CD14-positive monocyte (primary cell): ENCODE measurements around the gene GOLIM4. TPM values are rescaled to one million over a fixed set of nuclear protein-coding genes. Genes with fewer than 3 reads are reported as not detected.

Experiments used
- DNase-seq, 3 donors: peaks; one replicate each; pipeline ENCODE4 v3.0.0-alpha.2; 2011 to 2022
- H2AFZ ChIP-seq: 2 replicates; pipeline ENCODE4 v1.6.0; 2012; ENCODE audit warnings: mild to moderate bottlenecking, low read depth, low read length, inconsistent platforms; ENCODE audit not compliant: insufficient read depth, poor library complexity, severe bottlenecking
- H3K27ac ChIP-seq, 2 donors: 1 replicate in 1 of 2; 2 replicates in 1 of 2; pipeline ENCODE4 v1.5.1; 2012 to 2013; ENCODE audit warnings: low read length in 2 of 2, control low read depth in 1 of 2, inconsistent platforms in 1 of 2, low read depth in 1 of 2, mild to moderate bottlenecking in 1 of 2
- H3K27me3 ChIP-seq, 2 donors: one replicate each; pipeline versions ENCODE4 v1.6.0 to v1.6.1; 2011 to 2013; ENCODE audit warnings: low read length in 2 of 2; ENCODE audit not compliant: control insufficient read depth in 2 of 2, insufficient read depth in 2 of 2
- H3K36me3 ChIP-seq, 2 donors: replicated peaks in 1 of 2; 1 replicate in 1 of 2; 2 replicates in 1 of 2; pipeline versions ENCODE4 v1.5.1 to v1.6.1; 2012 to 2013; ENCODE audit warnings: low read length in 2 of 2, control low read depth in 1 of 2, inconsistent platforms in 1 of 2, mild to moderate bottlenecking in 1 of 2; ENCODE audit not compliant: insufficient read depth in 2 of 2, control insufficient read depth in 1 of 2
- H3K4me1 ChIP-seq, 2 donors: 1 replicate in 1 of 2; 2 replicates in 1 of 2; pipeline versions ENCODE4 v1.5.1 to v1.6.1; 2012 to 2013; ENCODE audit warnings: low read length in 2 of 2, control low read depth in 1 of 2, inconsistent platforms in 1 of 2, mild to moderate bottlenecking in 1 of 2, moderate library complexity in 1 of 2; ENCODE audit not compliant: insufficient read depth in 2 of 2, control insufficient read depth in 1 of 2
- H3K4me2 ChIP-seq: replicated peaks from 2 replicates; pipeline ENCODE3; 2012; ENCODE audit warnings: low read length, moderate library complexity, mild to moderate bottlenecking; ENCODE audit not compliant: poor library complexity, severe bottlenecking; ENCODE audit errors: extremely low read depth
- H3K4me3 ChIP-seq, 3 experiments: fragments of 200-600 bp in 1 of 3; sonication (generic) in 1 of 3; replicated peaks in 1 of 3; 1 replicate in 2 of 3; 2 replicates in 1 of 3; pipeline ENCODE4 v1.5.1; 2011 to 2013; ENCODE audit warnings: low read length in 3 of 3, mild to moderate bottlenecking in 3 of 3, control low read depth in 2 of 3, low read depth in 2 of 3, inconsistent platforms in 1 of 3, moderate library complexity in 1 of 3
- H3K79me2 ChIP-seq: 2 replicates; pipeline ENCODE4 v1.6.0; 2012; ENCODE audit warnings: mild to moderate bottlenecking, control low read depth, inconsistent platforms, low read length, moderate library complexity; ENCODE audit not compliant: insufficient read depth
- H3K9ac ChIP-seq: 2 replicates; pipeline ENCODE4 v1.6.0; 2017; ENCODE audit warnings: low read length, mild to moderate bottlenecking; ENCODE audit not compliant: insufficient read depth, poor library complexity, severe bottlenecking
- H3K9me3 ChIP-seq, 2 donors: replicated peaks in 1 of 2; 1 replicate in 1 of 2; 2 replicates in 1 of 2; pipeline versions ENCODE4 v1.5.1 to v1.6.1; 2012 to 2013; ENCODE audit warnings: low read length in 2 of 2, control low read depth in 1 of 2; ENCODE audit not compliant: control insufficient read depth in 1 of 2, insufficient read depth in 1 of 2
- H4K20me1 ChIP-seq: 2 replicates; pipeline ENCODE4 v1.6.0; 2012; ENCODE audit warnings: mild to moderate bottlenecking, low read length, control low read depth, moderate library complexity; ENCODE audit not compliant: insufficient read depth
- H3K27ac Mint-ChIP-seq, 7 donors: one replicate each; pipeline ENCODE4 v1.8.0; 2020; ENCODE audit warnings: mild to moderate bottlenecking in 7 of 7, mixed read lengths in 7 of 7, moderate library complexity in 6 of 7, inconsistent platforms in 2 of 7
- H3K27me3 Mint-ChIP-seq, 3 donors: one replicate each; pipeline ENCODE4 v1.8.0; 2021 to 2022; ENCODE audit warnings: low read depth in 3 of 3, mild to moderate bottlenecking in 3 of 3, mixed read lengths in 3 of 3, moderate library complexity in 3 of 3, inconsistent platforms in 1 of 3
- H3K36me3 Mint-ChIP-seq, 2 donors: one replicate each; pipeline ENCODE4 v1.8.0; 2020; ENCODE audit warnings: mixed read lengths in 2 of 2, inconsistent platforms in 1 of 2, mild to moderate bottlenecking in 1 of 2
- H3K4me1 Mint-ChIP-seq: one replicate; pipeline ENCODE4 v1.8.0; 2020; ENCODE audit warnings: mild to moderate bottlenecking, mixed read lengths
- H3K4me3 Mint-ChIP-seq, 2 donors: one replicate each; pipeline ENCODE4 v1.8.0; 2020; ENCODE audit warnings: mild to moderate bottlenecking in 2 of 2, mixed read lengths in 2 of 2, moderate library complexity in 1 of 2
- H3K9me3 Mint-ChIP-seq, 7 donors: one replicate each; pipeline ENCODE4 v1.8.0; 2020 to 2022; ENCODE audit warnings: mixed read lengths in 7 of 7, mild to moderate bottlenecking in 6 of 7, moderate library complexity in 6 of 7, inconsistent platforms in 2 of 7
- CTCF ChIP-seq: fragments of 200-600 bp; IDR thresholded peaks from one replicate; pipeline ENCODE4 v1.8.0; 2022; ENCODE audit warnings: antibody characterized with exemption, mild to moderate bottlenecking
- WGBS: methylation state at CpG from one replicate; pipeline ENCODE4 v1.1.5; 2013; ENCODE audit warnings: missing lambda C conversion rate; ENCODE audit not compliant: insufficient coverage; 5-methylcytosine and 5-hydroxymethylcytosine counted together
- intact Hi-C, 2 donors: fragments of 100-400 bp; cut with micrococcal nuclease; formaldehyde crosslinking; loops; one replicate each; pipeline versions ENCODE4 v1.15.0 to v1.15.1; 2023
- polyA plus RNA-seq, 3 donors: library from polyadenylated mRNA; depleted of rRNA in 1 of 3; unstranded in 2 of 3; stranded (reverse) in 1 of 3; fragments of 300-500 nt in 2 of 3; fragments of >200 nt in 1 of 3; fragmentation: Illumina TruSeq in 2 of 3; gene quantifications; 1 replicate in 2 of 3; 2 replicates in 1 of 3; pipeline ENCODE4 v1.2.3, GENCODE V29; 2012 to 2021

GOLIM4 gene
- polyA plus RNA-seq, 3 donors = 3.5 to 6.4 (median 5.8) TPM

- no peak overlapping the region for H3K4me3 ChIP-seq
- TF ChIP-seq CTCF = no peak
- no peak overlapping the region for H3K27ac ChIP-seq
- Mint-ChIP-seq H3K27ac (peak overlapping the region in 1 of 7 donors; percentile 59), H3K4me1 (peaks cover 12% of the 10 kb centered on the region), H3K27me3 (peaks cover 0 to 2% (median 0%) of the 10 kb centered on the region in 3 donors), H3K9me3 (no peaks in the 10 kb centered on the region), H3K4me3 (no peak overlapping the region), H3K36me3 (no peaks in the 10 kb centered on the region)
- no peaks in the 10 kb centered on the region for H3K9me3 ChIP-seq
- no peaks in the 10 kb centered on the region for H3K36me3 ChIP-seq
- H3K79me2 ChIP-seq = peaks cover 5% of the 10 kb centered on the region
- H3K4me1 ChIP-seq = no peaks in the 10 kb centered on the region
- H2AFZ ChIP-seq = no peak overlapping the region
- no peaks in the 10 kb centered on the region for H3K27me3 ChIP-seq
- intact Hi-C loops = no loop called here
- no peaks in the 10 kb centered on the region for H4K20me1 ChIP-seq
- DNase-seq = no peak
- no peak overlapping the region for H3K4me2 ChIP-seq
- H3K9ac ChIP-seq = no peak overlapping the region
Measured at GRCh38 chr3:168063122-168063521, 32.6 kb downstream of the GOLIM4 start.

DNA sequence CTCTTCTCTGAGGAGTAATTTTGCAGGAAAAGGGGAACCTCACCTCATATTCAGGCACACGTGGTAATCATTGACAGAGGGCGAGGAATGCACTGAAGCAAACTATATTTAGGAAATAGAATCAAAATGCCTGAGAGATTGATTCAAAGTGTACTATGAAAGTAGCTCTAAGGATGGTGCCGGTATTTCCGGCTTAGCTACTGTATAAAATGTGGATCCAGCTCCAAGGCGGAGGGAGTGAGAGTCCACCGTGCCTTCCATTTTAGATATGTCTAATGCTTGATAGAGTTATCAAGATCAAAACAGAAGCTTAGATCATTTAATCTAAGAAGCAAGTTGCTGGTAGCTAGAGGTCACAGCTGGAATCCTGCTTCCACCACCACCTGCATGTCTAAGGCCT, 33.0 kb downstream of the GOLIM4 start:
- Mint-ChIP-seq H3K9me3 (peaks cover 0 to under 1% (median 0%) of the 10 kb centered on the region in 7 donors), H3K4me3 (no peak overlapping the region), H3K27ac (peak overlapping the region in 1 of 7 donors; percentile 59), H3K27me3 (peaks cover 0 to 2% (median 0%) of the 10 kb centered on the region in 3 donors), H3K4me1 (peaks cover 12% of the 10 kb centered on the region), H3K36me3 (no peaks in the 10 kb centered on the region)
- WGBS = no CpG with 5 or more reads among the region's 6 CpGs
- intact Hi-C loops = no loop called here
- Histone ChIP-seq H3K27me3 (no peaks in the 10 kb centered on the region), H3K36me3 (no peaks in the 10 kb centered on the region), H3K4me3 (no peak overlapping the region), H3K27ac (no peak overlapping the region), H4K20me1 (no peaks in the 10 kb centered on the region), H3K9me3 (no peaks in the 10 kb centered on the region), H2AFZ (no peak overlapping the region), H3K9ac (no peak overlapping the region), H3K79me2 (peaks cover 5% of the 10 kb centered on the region), H3K4me1 (no peaks in the 10 kb centered on the region), H3K4me2 (no peak overlapping the region)
- DNase-seq = no peak
- TF ChIP-seq CTCF = no peak
